Thymus (tissue), 11 donors: ENCODE data around the gene CPN2. TPM values are rescaled to one million over a fixed set of nuclear protein-coding genes. Genes with fewer than 3 reads are reported as not detected.

Source experiments
- DNase-seq, 9 donors: peaks; one replicate each; pipeline ENCODE4 v3.0.0-alpha.2; 2013; ENCODE audit warnings: low spot score in 9 of 9, low read depth in 6 of 9, missing footprints in 1 of 9
- H3K27ac ChIP-seq, 2 donors: one replicate each; pipeline ENCODE4 v1.5.1; 2013; ENCODE audit warnings: control low read depth in 1 of 2, low read depth in 1 of 2, low read length in 1 of 2, mild to moderate bottlenecking in 1 of 2, moderate library complexity in 1 of 2
- H3K27me3 ChIP-seq, 2 donors: one replicate each; pipeline ENCODE4 v1.5.1; 2013; ENCODE audit warnings: low read length in 1 of 2; ENCODE audit not compliant: control insufficient read depth in 2 of 2, insufficient read depth in 1 of 2
- H3K36me3 ChIP-seq, 2 donors: one replicate each; pipeline ENCODE4 v1.5.1; 2013; ENCODE audit warnings: low read length in 1 of 2, mild to moderate bottlenecking in 1 of 2, moderate library complexity in 1 of 2; ENCODE audit not compliant: control insufficient read depth in 2 of 2, insufficient read depth in 2 of 2
- H3K4me1 ChIP-seq, 2 donors: one replicate each; pipeline ENCODE4 v1.5.1; 2013; ENCODE audit warnings: low read length in 2 of 2; ENCODE audit not compliant: control insufficient read depth in 2 of 2, insufficient read depth in 2 of 2
- H3K4me3 ChIP-seq, 2 donors: one replicate each; pipeline ENCODE4 v1.5.1; 2013; ENCODE audit warnings: low read length in 2 of 2, control low read depth in 1 of 2, mild to moderate bottlenecking in 1 of 2
- H3K9me3 ChIP-seq, 2 donors: one replicate each; pipeline ENCODE4 v1.5.1; 2013; ENCODE audit warnings: low read length in 1 of 2, mild to moderate bottlenecking in 1 of 2; ENCODE audit not compliant: control insufficient read depth in 2 of 2, insufficient read depth in 1 of 2
- WGBS: extraction: QIAGEN DNeasy Blood & Tissue Kit; methylation state at CpG from one replicate; pipeline ENCODE4 v1.1.7; 2013; 5-methylcytosine and 5-hydroxymethylcytosine counted together
- polyA plus RNA-seq: library from polyadenylated mRNA; stranded (reverse); fragments of 200-250 nt; gene quantifications from one replicate; pipeline ENCODE4 v1.2.3, GENCODE V29; 2013
- total RNA-seq: library from RNA; stranded (reverse); fragments of 120-200 nt; gene quantifications from one replicate; pipeline ENCODE4 v1.2.4, GENCODE V29; 2013
- donor health status: healthy.

Gene CPN2
- total and polyA plus RNA-seq, 2 donors = 0.05 to 0.07 TPM

DNA sequence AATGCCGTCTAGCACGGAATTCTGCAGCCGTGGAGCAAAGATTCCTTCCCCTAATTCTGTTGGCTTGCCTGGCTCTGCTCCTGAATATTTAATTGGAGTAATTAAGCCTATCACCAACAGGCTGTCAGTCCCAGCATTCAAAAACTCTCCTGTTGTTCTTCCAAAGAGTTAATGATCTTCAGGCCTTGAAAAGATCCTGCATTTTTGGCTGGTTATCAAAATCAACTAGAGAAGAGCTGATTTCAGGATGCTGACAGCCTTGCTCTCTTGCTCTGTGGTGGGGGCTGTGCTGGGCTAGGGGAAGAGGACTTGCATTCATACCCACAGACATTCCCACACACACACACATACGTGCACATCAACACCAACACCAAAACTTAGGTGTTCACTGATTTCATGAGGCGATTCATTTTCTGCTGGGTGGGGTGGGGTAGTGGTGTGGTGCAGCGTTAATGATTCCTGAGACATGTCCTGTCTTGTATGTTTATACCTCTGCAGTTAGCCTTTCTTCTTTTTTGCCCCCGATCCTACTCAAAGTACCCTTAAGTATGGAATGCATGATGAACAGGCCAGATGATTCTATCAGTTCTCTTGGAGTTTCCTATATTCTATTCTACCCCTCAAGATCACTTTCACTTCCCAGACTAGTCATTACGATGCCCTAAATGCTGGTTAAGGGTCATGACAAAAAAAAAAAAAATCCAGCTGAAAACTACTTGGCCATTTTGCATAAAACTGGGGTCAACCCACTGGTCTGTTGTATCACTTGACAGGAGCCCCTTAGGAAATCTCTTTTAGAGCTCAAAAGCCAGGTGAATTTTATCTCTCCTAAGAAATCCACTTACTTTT is 42.3 kb downstream of the CPN2 start:
- peaks cover 27 to 86% of the 10 kb centered on the region in 2 donors for H3K4me1 ChIP-seq
- peaks cover 16 to 80% of the 10 kb centered on the region in 2 donors for H3K27me3 ChIP-seq
- H3K36me3 ChIP-seq = no peaks in the 10 kb centered on the region
- H3K9me3 ChIP-seq = peaks cover 2 to 13% of the 10 kb centered on the region in 2 donors
- 88% methylated on average over 8 of the region's 8 CpGs for WGBS
- H3K4me3 ChIP-seq = no peak overlapping the region
- no peak for DNase-seq
- no peak overlapping the region for H3K27ac ChIP-seq

DNA sequence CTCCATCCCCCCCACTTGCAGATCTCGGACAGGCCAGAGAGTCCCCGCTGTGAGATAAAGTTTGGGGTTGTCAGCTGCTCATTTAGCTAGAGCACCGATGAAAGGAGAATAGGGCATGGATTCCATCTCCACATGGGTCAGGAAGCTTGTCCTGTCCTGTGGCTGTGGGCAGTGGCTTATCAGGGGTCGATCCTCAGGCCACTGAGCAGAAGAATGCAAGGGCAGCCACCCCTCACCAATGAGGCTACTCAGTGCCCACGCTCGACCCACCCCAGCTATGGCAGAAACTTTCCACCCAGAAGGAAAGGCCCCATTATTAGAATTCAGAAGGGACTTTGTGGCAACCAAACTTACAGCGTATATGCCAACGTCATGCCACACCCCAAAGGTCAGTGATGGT is 43.3 kb downstream of the CPN2 start:
- Histone ChIP-seq H3K4me1 (peaks cover 27 to 78% of the 10 kb centered on the region in 2 donors), H3K9me3 (peaks cover 2 to 15% of the 10 kb centered on the region in 2 donors), H3K36me3 (no peaks in the 10 kb centered on the region), H3K27ac (no peak overlapping the region), H3K4me3 (no peak overlapping the region), H3K27me3 (peaks cover 20 to 78% of the 10 kb centered on the region in 2 donors)
- 94% methylated on average over 8 of the region's 8 CpGs for WGBS
- DNase-seq = no peak

DNA sequence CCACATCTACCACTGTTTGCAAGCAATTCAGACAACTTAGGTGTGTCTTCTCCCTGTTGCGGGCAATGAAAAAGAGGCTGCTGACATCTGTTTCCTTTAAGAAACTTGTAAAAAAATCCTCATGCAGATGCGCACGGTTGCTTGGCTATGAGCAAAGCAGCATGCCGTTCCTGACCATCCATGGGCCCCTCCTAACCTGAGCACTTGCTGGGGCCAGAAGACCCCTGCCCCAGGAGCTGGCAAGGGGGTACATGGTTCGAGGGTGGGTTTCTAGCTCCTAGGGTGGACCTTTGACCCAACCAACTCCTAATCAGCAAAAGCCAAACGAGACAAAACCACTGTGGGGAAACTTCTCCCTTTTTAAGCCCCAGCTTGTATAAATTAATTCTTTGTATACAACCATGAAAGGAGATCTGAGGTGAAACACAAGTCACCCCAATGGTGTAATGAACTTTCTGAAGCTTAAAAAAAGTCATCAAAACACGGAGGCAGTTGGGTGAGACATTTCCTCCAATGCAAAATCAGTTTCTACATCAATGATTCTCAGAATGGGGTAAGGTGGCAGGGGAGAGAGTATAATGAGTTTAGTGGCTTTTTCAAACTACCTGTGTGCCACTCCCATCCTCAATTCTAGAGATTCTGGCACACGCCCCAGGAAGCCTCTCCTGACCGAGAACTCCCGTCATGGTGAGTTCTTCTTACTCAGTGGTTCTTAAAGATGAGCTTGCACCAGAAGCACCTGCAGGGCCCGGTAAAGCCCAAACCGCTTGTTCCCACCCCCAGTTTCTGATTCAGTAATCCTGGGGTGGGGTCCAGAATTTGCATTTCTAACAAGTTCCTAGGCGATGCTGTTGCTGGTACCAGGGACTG is 44.1 kb downstream of the CPN2 start:
- Histone ChIP-seq H3K27me3 (peaks cover 17 to 71% of the 10 kb centered on the region in 2 donors), H3K4me1 (peaks cover 27 to 69% of the 10 kb centered on the region in 2 donors), H3K27ac (peak overlapping the region in 1 of 2 donors; percentile 73), H3K9me3 (peaks cover 2 to 15% of the 10 kb centered on the region in 2 donors), H3K36me3 (no peaks in the 10 kb centered on the region), H3K4me3 (no peak overlapping the region)
- DNase-seq = peak in 1 of 9 donors; percentile 48
- 2% methylated on average over 13 of the region's 13 CpGs for WGBS

DNA sequence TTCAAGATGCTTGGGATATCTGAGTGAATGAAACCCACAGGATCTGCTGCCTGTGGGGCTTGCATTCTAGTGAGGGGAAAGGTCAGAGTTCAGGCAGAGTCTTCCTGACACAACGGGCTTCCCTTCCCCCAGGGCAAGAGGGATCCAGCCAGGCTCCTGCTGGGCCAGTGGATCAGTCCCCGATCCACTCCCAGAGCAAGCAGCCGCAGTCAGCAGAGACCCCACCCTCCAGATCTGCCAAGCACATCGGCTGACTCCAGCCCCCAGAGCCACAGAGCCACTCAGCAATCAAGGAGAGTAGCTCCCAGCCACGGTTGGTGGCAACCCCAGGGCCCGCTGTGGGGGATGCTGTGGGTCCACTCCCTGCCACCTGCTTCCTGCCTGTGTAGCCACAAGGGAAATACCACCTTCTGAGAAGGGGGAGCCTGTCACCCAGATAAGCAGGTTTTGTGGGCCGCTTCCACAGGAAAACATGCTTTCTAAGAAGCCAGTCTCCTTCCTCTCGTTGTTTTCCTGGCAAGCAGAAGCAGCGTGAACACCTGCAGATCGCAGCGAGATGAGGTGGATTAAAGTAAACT is 44.9 kb downstream of the CPN2 start:
- DNase-seq = peak in 8 of 9 donors; percentile 50 to 90 (median 74)
- Histone ChIP-seq H3K4me3 (no peak overlapping the region), H3K4me1 (peaks cover 27 to 62% of the 10 kb centered on the region in 2 donors), H3K9me3 (peaks cover 2 to 15% of the 10 kb centered on the region in 2 donors), H3K36me3 (no peaks in the 10 kb centered on the region), H3K27ac (peak overlapping the region in 1 of 2 donors; percentile 75), H3K27me3 (peaks cover 15 to 70% of the 10 kb centered on the region in 2 donors)
- WGBS = under 1% methylated on average over 11 of the region's 11 CpGs

DNA sequence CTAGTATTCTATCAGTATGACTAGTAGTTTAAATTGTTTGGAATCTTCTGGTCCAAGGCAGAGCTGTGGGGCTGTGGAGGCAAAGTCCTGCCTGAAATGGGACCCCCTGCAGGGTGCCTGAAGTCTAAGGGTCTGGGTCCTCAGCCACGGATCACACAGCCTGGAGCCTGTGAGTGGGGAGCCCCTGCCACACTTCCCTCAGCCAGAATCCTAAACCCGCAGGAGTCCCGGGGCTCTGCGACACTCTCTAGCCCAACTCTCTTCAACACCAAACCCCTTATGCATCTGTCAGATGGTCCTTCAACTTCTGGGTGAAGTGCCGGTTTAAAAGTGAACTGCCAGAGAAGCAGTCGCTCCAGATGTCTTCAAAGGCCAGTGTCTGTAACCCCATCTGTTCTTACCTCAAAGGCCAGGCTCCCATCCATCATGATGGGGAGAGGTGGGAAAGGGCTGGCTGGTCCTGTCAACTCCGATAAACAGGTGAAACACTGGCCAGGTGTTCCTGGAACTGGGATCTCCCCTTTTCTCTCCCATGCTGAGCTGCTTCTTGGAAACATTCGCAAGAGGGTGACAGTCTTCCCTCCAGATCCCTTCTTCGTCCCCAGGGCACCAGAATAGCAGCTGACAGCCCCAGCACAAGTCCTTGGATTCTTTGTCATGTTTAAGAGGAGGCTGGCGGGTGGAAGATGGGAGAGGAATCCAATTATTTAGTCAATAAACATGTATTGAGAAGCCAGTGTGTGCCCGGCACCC is 45.6 kb downstream of the CPN2 start:
- H3K9me3 ChIP-seq = peaks cover 2 to 15% of the 10 kb centered on the region in 2 donors
- H3K27ac ChIP-seq = peak overlapping the region in 1 of 2 donors; percentile 75
- peaks cover 27 to 62% of the 10 kb centered on the region in 2 donors for H3K4me1 ChIP-seq
- H3K27me3 ChIP-seq = peaks cover 15 to 68% of the 10 kb centered on the region in 2 donors
- no peak overlapping the region for H3K4me3 ChIP-seq
- no peaks in the 10 kb centered on the region for H3K36me3 ChIP-seq
- 23% methylated on average over 11 of the region's 11 CpGs for WGBS
- peak in 3 of 9 donors; percentile 48 to 79 (median 58) for DNase-seq

DNA sequence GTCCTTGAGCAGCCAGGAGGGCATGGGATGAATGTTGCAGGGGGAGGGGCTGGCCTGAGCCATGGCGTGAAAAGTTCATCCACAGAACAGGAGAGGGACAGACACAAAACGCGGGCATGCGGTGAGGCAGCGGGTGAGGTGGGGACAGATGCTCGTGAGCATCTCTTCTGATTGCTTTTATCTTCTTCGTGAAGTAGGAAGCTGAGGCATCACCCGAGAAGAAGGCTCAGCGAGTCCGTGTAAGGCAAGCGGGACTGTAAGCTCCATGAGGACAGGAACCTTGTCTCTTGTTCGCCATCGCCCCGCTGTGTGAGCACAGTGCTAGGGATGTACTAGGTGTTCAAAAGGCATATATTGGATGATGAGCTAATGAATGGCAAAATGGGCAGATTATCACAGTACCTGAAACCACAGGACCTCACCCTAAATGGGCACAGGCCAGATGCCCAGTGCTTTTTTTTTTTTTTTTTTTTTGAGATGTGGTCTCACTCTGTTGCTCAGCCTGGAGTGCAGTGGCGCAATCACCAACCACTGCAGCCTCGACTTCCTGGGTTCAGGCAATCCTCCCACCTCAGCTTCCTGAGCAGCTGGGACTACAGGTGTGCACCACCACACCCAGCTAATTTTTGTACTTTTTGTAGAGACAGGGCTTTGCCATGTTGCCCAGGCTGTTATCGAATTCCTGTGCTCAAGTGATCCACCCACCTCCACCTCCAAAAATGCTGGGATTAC is 46.8 kb downstream of the CPN2 start:
- peaks cover 2 to 15% of the 10 kb centered on the region in 2 donors for H3K9me3 ChIP-seq
- peaks cover 15 to 67% of the 10 kb centered on the region in 2 donors for H3K27me3 ChIP-seq
- WGBS = 88% methylated on average over 17 of the region's 17 CpGs
- no peak for DNase-seq
- H3K4me1 ChIP-seq = peaks cover 27 to 62% of the 10 kb centered on the region in 2 donors
- no peak overlapping the region for H3K4me3 ChIP-seq
- H3K36me3 ChIP-seq = no peaks in the 10 kb centered on the region
- no peak overlapping the region for H3K27ac ChIP-seq

DNA sequence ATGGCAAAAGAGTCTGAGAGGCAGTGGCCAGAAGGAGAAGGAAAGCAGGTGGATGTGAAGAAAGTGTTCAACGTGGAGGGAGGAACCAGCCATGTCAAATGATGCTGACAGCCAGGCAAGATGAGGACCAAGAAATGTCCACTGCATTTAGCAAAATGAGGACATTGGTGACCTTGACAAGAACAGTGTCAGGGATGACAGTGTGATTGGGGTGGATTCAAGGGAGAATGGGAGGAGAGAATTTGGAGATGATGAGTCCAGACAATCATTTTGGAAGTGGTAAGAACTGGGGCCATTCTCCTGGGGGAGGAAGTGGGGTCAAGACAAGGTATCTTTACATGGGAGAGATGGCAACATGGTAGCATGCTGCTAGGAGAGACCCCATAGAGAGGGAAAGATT is 47.4 kb downstream of the CPN2 start:
- peaks cover 27 to 62% of the 10 kb centered on the region in 2 donors for H3K4me1 ChIP-seq

DNA sequence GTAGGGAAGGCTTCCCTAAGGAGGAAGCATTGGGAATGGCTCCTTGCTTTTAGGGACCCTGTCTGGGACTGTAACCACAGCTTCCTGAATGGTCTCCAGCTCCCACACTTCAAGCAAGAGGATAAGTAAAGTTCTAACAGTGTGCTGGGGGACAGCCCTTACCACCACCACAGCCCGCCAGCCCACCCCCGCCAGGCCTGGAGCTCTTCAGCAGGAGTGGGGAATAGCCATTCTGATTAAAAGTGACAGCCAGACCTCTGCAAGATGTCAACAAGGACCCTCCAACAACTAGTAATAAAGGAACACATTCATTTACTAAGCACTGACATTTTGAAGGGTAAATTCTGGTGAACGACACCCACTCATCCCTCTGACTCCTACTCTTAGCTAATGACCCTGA is 49.4 kb downstream of the CPN2 start:
- Histone ChIP-seq H3K27me3 (peaks cover 14 to 73% of the 10 kb centered on the region in 2 donors), H3K4me3 (no peak overlapping the region), H3K36me3 (no peaks in the 10 kb centered on the region), H3K27ac (no peak overlapping the region), H3K9me3 (peaks cover 2 to 18% of the 10 kb centered on the region in 2 donors), H3K4me1 (peaks cover 17 to 52% of the 10 kb centered on the region in 2 donors)
- WGBS = 98% methylated on average over 3 of the region's 3 CpGs
- no peak for DNase-seq

More for the DNA sequence above, 47.4 kb downstream of the CPN2 start:
- DNase-seq = no peak
- H3K27me3 ChIP-seq = peaks cover 11 to 68% of the 10 kb centered on the region in 2 donors
- WGBS = 83% methylated on average over 1 of the region's 1 CpG
- no peak overlapping the region for H3K4me3 ChIP-seq
- no peaks in the 10 kb centered on the region for H3K36me3 ChIP-seq
- H3K9me3 ChIP-seq = peaks cover 2 to 15% of the 10 kb centered on the region in 2 donors
- no peak overlapping the region for H3K27ac ChIP-seq
